ENCODE measurements around the gene CLTCL1. TPM values are rescaled to one million over a fixed set of nuclear protein-coding genes. Genes with fewer than 3 reads are reported as not detected.

Gene CLTCL1
- total and polyA plus RNA-seq, 10 donors = 1.0 to 12.4 (median 6.1) TPM

- DNase-seq = no peak
- WGBS, 5 donors = 74 to 88% (median 85%) methylated on average over 4 of the region's 4 CpGs
- intact Hi-C loops (cut with DNase I; ENCODE audit: low total_unique reads) = no loop called here
- Histone ChIP-seq H3K27me3 (replicated peaks in 1 of 7) (no peaks in the 10 kb centered on the region), H3K4me3 (no peak overlapping the region), H3K4me1 (no peaks in the 10 kb centered on the region), H3K9me3 (no peaks in the 10 kb centered on the region), H3K27ac (no peak overlapping the region), H3K36me3 (peaks cover 0 to 72% (median 7%) of the 10 kb centered on the region in 6 donors)
- TF ChIP-seq POLR2A (IDR thresholded peaks at IDR 0.05) (no peak), CTCF (IDR thresholded peaks at IDR 0.05 in 8 of 11, conservative IDR thresholded peaks at IDR 0.05 in 3 of 11) (no peak), POLR2AphosphoS5 (IDR thresholded peaks at IDR 0.05) (no peak)
Measured at GRCh38 chr22:19208287-19208847, 83.2 kb downstream of the CLTCL1 start.

- no peak for DNase-seq
- Histone ChIP-seq H3K9me3 (no peaks in the 10 kb centered on the region), H3K27me3 (replicated peaks in 1 of 7) (no peaks in the 10 kb centered on the region), H3K4me3 (no peak overlapping the region), H3K27ac (no peak overlapping the region), H3K4me1 (no peaks in the 10 kb centered on the region), H3K36me3 (peaks cover 0 to 72% (median 7%) of the 10 kb centered on the region in 6 donors)
- TF ChIP-seq POLR2AphosphoS5 (IDR thresholded peaks at IDR 0.05) (no peak), CTCF (IDR thresholded peaks at IDR 0.05 in 8 of 11, conservative IDR thresholded peaks at IDR 0.05 in 3 of 11) (no peak), POLR2A (IDR thresholded peaks at IDR 0.05) (no peak)
- intact Hi-C loops (cut with DNase I; ENCODE audit: low total_unique reads) = no loop called here
- WGBS, 5 donors = 78 to 93% (median 88%) methylated on average over 5 of the region's 5 CpGs
Measured at GRCh38 chr22:19207884-19208283, 83.6 kb downstream of the CLTCL1 start.

- no peaks in the 10 kb centered on the region for H3K27me3 ChIP-seq (replicated peaks in 1 of 7)
- no peak for DNase-seq
- no peaks in the 10 kb centered on the region for H3K9me3 ChIP-seq
- H3K27ac ChIP-seq = no peak overlapping the region
- H3K36me3 ChIP-seq = peaks cover 0 to 73% (median 7%) of the 10 kb centered on the region in 6 donors
- H3K4me1 ChIP-seq = no peaks in the 10 kb centered on the region
- 77 to 83% (median 78%) methylated on average over 9 of the region's 9 CpGs for WGBS, 5 donors
- H3K4me3 ChIP-seq = no peak overlapping the region
- no peak for TF ChIP-seq POLR2AphosphoS5 (IDR thresholded peaks at IDR 0.05)
- intact Hi-C loops (cut with DNase I; ENCODE audit: low total_unique reads) = no loop called here
Measured at GRCh38 chr22:19207401-19207808, 84.1 kb downstream of the CLTCL1 start.

GRCh38 chr22:19206287-19206686 lies 85.2 kb downstream of the CLTCL1 start:
- Histone ChIP-seq H3K4me1 (no peaks in the 10 kb centered on the region), H3K27ac (no peak overlapping the region), H3K27me3 (replicated peaks in 1 of 7) (no peaks in the 10 kb centered on the region), H3K36me3 (peaks cover 0 to 81% (median 7%) of the 10 kb centered on the region in 6 donors), H3K4me3 (no peak overlapping the region), H3K9me3 (no peaks in the 10 kb centered on the region)
- intact Hi-C loops (cut with DNase I; ENCODE audit: low total_unique reads) = no loop called here
- 90 to 95% (median 92%) methylated on average over 6 of the region's 6 CpGs for WGBS, 5 donors
- DNase-seq = no peak
- no peak for TF ChIP-seq POLR2A (IDR thresholded peaks at IDR 0.05)
- TF ChIP-seq CTCF (IDR thresholded peaks at IDR 0.05 in 8 of 11, conservative IDR thresholded peaks at IDR 0.05 in 3 of 11) = no peak
- TF ChIP-seq POLR2AphosphoS5 (IDR thresholded peaks at IDR 0.05) = no peak
